Large intestine (tissue), 3 donors: ENCODE results near the gene LDHD. TPM values are rescaled to one million over a fixed set of nuclear protein-coding genes. Genes with fewer than 3 reads are reported as not detected.
A peak's percentile ranks its signal among the peaks of the same experiment; 100 is the strongest.
"Not testable (repeated sequence)": the region's sequence is repeated elsewhere in the genome, so short reads cannot be mapped to it uniquely, and the experiment has no call there.

ENCODE experiments used
- DNase-seq, 2 donors: peaks; one replicate each; pipeline versions ENCODE4 v3.0.0 to v3.0.0-alpha.2; 2013
- H3K27ac ChIP-seq: one replicate; pipeline ENCODE4 v1.5.1; 2013; ENCODE audit warnings: low read length
- H3K27me3 ChIP-seq: 2 replicates; pipeline ENCODE4 v1.6.1; 2013; ENCODE audit warnings: low read length; ENCODE audit not compliant: control insufficient read depth, insufficient read depth
- H3K36me3 ChIP-seq: 2 replicates; pipeline ENCODE4 v1.6.1; 2013; ENCODE audit warnings: low read length; ENCODE audit not compliant: control insufficient read depth, insufficient read depth
- H3K4me1 ChIP-seq: one replicate; pipeline ENCODE4 v1.6.1; 2013; ENCODE audit warnings: low read length; ENCODE audit not compliant: control insufficient read depth, insufficient read depth
- H3K4me3 ChIP-seq: one replicate; pipeline ENCODE4 v1.5.1; 2013; ENCODE audit warnings: low read length
- H3K9me3 ChIP-seq: one replicate; pipeline ENCODE4 v1.6.1; 2013; ENCODE audit warnings: mild to moderate bottlenecking, low read depth, low read length, moderate library complexity; ENCODE audit not compliant: control insufficient read depth
- WGBS: methylation state at CpG from one replicate; pipeline ENCODE4 v1.1.5; 2013; ENCODE audit warnings: low lambda C conversion rate; ENCODE audit not compliant: insufficient coverage; 5-methylcytosine and 5-hydroxymethylcytosine counted together
- polyA plus RNA-seq: library from polyadenylated mRNA; unstranded; fragments of 120-200 nt; gene quantifications from one replicate; pipeline ENCODE4 v1.2.1, GENCODE V29; 2013

The LDHD gene
- polyA plus RNA-seq, 1 donor: 2.2 TPM

GRCh38 chr16:75099738-75100602, 16.6 kb downstream of the LDHD start:
- no peak for DNase-seq
- Histone ChIP-seq H3K27me3 (no peaks in the 10 kb centered on the region), H3K9me3 (no peaks in the 10 kb centered on the region), H3K36me3 (peaks cover 2% of the 10 kb centered on the region), H3K27ac (no peak overlapping the region), H3K4me3 (no peak overlapping the region), H3K4me1 (no peaks in the 10 kb centered on the region)
- WGBS: no CpG with 5 or more reads among the region's 16 CpGs

GRCh38 chr16:75099075-75099667, 17.4 kb downstream of the LDHD start:
- Histone ChIP-seq H3K4me3 (no peak overlapping the region), H3K27me3 (no peaks in the 10 kb centered on the region), H3K27ac (no peak overlapping the region), H3K9me3 (no peaks in the 10 kb centered on the region), H3K4me1 (no peaks in the 10 kb centered on the region), H3K36me3 (peaks cover 2% of the 10 kb centered on the region)
- WGBS: no CpG with 5 or more reads among the region's 8 CpGs
- no peak for DNase-seq

GRCh38 chr16:75097941-75098901, 18.4 kb downstream of the LDHD start:
- Histone ChIP-seq H3K9me3 (no peaks in the 10 kb centered on the region), H3K36me3 (peaks cover 2% of the 10 kb centered on the region), H3K4me1 (peaks cover 8% of the 10 kb centered on the region), H3K27ac (no peak overlapping the region), H3K27me3 (no peaks in the 10 kb centered on the region), H3K4me3 (no peak overlapping the region)
- WGBS: no CpG with 5 or more reads among the region's 15 CpGs
- no peak for DNase-seq

DNA sequence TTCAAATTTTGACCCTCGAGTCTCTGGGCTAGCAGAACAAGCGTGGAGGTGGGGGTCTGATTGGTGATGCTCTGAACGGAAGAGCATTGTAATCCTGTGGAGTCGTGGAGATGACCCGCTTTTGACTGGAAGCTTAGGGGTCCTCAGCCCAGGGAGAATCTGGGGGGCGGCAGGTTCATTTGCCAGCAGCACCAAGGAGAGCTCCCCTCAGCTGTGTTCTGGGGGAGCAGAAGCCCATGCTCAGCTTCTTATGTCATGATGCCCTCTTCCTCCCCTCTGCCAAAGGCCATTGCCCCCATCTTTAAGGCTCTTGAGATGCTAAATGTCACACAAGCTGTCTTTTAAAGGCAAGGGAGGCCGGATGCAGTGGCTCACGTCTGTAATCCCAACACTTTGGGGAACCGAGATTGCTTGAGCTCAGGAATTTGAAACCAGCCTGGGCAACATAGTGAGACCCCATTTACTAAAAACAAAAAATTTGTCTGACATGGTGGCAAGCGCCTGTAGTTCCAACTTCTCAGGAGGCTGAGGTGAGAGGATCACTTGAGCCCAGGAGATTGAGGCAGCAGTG, 19.3 kb downstream of the LDHD start:
- H3K27me3 ChIP-seq: no peaks in the 10 kb centered on the region
- WGBS: no CpG with 5 or more reads among the region's 10 CpGs
- no peak overlapping the region for H3K4me3 ChIP-seq
- no peak overlapping the region for H3K27ac ChIP-seq
- H3K4me1 ChIP-seq: peaks cover 8% of the 10 kb centered on the region
- H3K36me3 ChIP-seq: peaks cover 2% of the 10 kb centered on the region
- H3K9me3 ChIP-seq: no peaks in the 10 kb centered on the region
- DNase-seq: no peak

DNA sequence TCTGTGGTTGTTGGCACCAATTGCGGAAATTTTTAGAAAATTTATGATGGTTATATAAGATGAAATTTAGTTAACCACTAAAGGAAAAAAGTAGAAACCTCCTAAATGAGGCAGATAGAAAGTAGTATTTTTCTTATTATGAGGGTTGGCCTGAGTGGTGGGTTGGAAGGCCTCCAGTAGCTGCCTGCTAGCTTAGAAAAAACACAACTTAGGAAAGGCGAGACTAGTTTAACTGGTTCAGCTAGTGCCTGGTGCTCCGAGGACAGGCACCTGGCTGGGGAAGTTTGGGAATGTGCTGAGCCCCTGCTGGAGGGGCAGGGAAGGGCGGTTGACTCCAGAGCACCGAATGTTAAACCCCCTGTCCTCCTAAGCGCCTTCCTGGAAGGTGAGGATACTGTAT, 19.9 kb downstream of the LDHD start:
- Histone ChIP-seq H3K4me3 (no peak overlapping the region), H3K9me3 (no peaks in the 10 kb centered on the region), H3K27me3 (no peaks in the 10 kb centered on the region), H3K27ac (no peak overlapping the region), H3K4me1 (peaks cover 8% of the 10 kb centered on the region), H3K36me3 (peaks cover 2% of the 10 kb centered on the region)
- no peak for DNase-seq
- WGBS: no CpG with 5 or more reads among the region's 6 CpGs

DNA sequence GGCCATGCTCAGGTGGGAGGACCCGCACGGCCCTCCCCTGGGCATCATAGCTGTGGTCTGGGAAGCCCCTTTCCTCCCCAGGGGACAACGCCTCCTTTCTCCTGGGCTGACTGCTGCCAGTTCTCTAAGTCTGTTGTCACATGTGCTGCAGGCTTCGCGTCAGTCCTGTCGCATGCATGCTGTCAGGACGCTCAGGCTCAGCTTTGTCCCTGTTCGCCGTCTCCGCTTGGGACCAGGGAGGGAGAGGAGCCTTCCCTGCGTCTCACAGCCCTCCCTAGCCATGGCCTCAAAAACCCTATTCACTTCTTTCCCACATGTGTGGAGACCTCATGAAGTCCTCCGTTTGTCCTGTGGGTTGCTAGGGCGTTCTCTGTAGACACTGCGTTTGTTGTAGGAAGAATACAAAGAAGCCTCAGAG, 21.4 kb downstream of the LDHD start:
- Histone ChIP-seq H3K4me3 (no peak overlapping the region), H3K9me3 (no peaks in the 10 kb centered on the region), H3K27ac (no peak overlapping the region), H3K36me3 (peaks cover 2% of the 10 kb centered on the region), H3K4me1 (peaks cover 8% of the 10 kb centered on the region), H3K27me3 (no peaks in the 10 kb centered on the region)
- DNase-seq: no peak
- WGBS: no CpG with 5 or more reads among the region's 14 CpGs

GRCh38 chr16:75093598-75094540, 22.7 kb downstream of the LDHD start:
- 100% methylated on average over 2 of the region's 23 CpGs for WGBS

DNA sequence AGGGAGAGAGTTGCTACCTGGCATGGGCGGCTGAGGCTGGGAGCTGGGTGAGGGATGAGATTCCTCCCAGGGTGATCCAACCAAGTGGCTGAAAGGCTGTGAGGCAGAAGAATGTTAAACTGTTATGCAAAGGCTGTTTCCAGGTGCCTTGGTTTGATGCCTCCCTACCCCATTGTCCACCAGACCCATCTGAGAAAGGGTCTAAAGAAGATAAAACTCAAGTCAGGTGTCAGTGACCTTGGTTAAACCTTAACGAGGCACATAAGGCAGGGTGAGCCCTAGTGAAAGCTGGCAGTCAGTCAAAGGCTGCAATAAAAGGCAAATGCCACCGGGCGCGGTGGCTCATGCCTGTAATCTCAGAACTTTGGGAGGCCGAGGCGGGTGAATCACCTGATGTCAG, 23.8 kb downstream of the LDHD start:
- Histone ChIP-seq H3K9me3 (no peaks in the 10 kb centered on the region), H3K4me3 (no peak overlapping the region), H3K4me1 (peaks cover 8% of the 10 kb centered on the region), H3K27ac (no peak overlapping the region), H3K27me3 (no peaks in the 10 kb centered on the region), H3K36me3 (no peaks in the 10 kb centered on the region)
- DNase-seq: peak in 1 of 2 donors; percentile 47
- WGBS: no CpG with 5 or more reads among the region's 7 CpGs

More at GRCh38 chr16:75093598-75094540, 22.7 kb downstream of the LDHD start:
- DNase-seq: no peak
- Histone ChIP-seq H3K36me3 (peaks cover 2% of the 10 kb centered on the region), H3K4me1 (peaks cover 8% of the 10 kb centered on the region), H3K9me3 (no peaks in the 10 kb centered on the region), H3K27me3 (no peaks in the 10 kb centered on the region), H3K4me3 (no peak overlapping the region), H3K27ac (no peak overlapping the region)

- H3K4me3 ChIP-seq, H3K27ac ChIP-seq, H3K27me3 ChIP-seq, H3K9me3 ChIP-seq, H3K36me3 ChIP-seq, DNase-seq: not testable (repeated sequence)
- 0% methylated on average over 1 of the region's 3 CpGs for WGBS
- H3K4me1 ChIP-seq: peaks cover 11% of the 10 kb centered on the region
These were observed 25.0 kb downstream of the LDHD start for GRCh38 chr16:75091619-75092018.
